Stimulated activated CD8-positive, alpha-beta memory T cell treated with anti-CD3 and anti-CD28 coated beads, Interleukin-2, amount 100 ng/mL, for 48 hours (primary cell): ENCODE data around the gene TAF3.
"Not testable (repeated sequence)": the region's sequence is repeated elsewhere in the genome, so short reads cannot be mapped to it uniquely, and the experiment has no call there.

Experiments
- DNase-seq, 2 donors: peaks; one replicate each; pipeline ENCODE4 v3.0.0-alpha.2; 2020; ENCODE audit warnings: low read depth in 2 of 2

The TAF3 gene

GRCh38 chr10:7818295-7819120 lies at the start of gene TAF3:
TSS of gene TAF3 (plus strand) at chr10:7818505. CDS start at chr10:7818710, 205 bp downstream.
- DNase-seq: peak; percentile 89 to 90

GRCh38 chr10:7773845-7774801 lies 44.2 kb upstream of the TAF3 start:
- DNase-seq: no peak

- DNase-seq: no peak
These were observed 41.5 kb upstream of the TAF3 start for GRCh38 chr10:7776777-7777176.

GRCh38 chr10:7782194-7782593 lies 36.1 kb upstream of the TAF3 start:
- not testable (repeated sequence) for DNase-seq

DNA sequence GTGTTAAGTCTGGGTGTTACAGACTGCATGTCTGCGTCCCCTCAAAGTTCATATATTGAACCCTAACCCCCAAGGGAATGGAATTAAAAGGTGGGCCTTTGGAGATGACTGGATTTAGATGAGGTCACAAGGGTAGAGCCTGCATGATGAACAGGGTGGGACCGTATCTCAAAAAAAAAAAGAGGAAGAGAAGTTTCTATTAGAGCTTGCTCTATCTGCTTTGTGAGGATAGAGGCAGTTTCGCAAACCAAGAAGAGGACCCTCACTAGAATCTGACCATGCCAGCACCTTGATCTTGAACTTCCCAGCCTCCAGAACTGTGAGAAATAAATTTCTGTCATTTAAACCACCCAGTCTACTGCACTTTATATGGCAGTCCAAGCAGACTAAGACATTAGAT lies 31.9 kb upstream of the TAF3 start:
- DNase-seq: no peak

- no peak for DNase-seq
These were observed 31.0 kb upstream of the TAF3 start for GRCh38 chr10:7787150-7787856.

DNA sequence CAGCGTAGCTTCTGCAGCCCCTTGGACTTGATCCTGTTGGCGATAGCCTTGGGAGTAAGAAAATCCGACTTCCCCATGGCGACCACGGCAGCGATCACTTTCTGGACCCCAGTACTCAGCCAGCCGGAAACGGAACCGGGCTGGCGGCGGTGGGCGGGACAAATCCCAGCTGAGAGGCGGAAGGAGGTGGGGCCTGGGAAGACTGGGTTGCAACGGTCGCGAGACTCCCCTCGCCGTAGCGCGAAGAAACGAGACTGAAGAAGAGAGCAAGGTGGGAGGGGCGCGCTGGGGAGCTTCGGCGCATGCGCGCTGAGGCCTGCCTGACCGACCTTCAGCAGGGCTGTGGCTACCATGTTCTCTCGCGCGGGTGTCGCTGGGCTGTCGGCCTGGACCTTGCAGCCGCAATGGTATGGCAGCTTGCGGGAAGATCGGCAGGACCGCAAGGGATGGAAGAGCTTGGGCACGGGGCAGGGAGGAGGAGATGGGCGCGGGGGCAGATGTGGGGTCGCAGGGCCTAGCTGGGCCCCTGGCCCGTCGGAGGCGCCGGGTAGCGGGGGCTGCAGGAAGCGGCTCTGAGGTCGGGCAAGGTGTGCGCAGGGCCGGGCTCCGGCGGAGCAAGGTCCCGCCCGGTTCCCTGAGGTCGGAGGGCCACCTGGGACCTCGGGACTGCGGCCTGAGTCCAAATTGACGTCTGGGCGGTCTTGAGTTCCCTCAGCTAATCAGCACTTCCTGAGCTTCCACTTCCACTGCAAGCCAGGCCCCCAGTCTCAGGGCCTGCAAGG lies 30.3 kb upstream of the TAF3 start, which contains the start of the genes ATP5F1C and KIN:
Gene ATP5F1C, plus strand, starts transcription at position 321 of the 782 bp plus-strand sequence. Its CDS starts 31 bp downstream, at position 352.
Gene KIN, minus strand, starts transcription at position 137 of the 782 bp plus-strand sequence. Its CDS starts 60 bp downstream, at position 77.
- DNase-seq: peak; percentile 95 to 96

DNA sequence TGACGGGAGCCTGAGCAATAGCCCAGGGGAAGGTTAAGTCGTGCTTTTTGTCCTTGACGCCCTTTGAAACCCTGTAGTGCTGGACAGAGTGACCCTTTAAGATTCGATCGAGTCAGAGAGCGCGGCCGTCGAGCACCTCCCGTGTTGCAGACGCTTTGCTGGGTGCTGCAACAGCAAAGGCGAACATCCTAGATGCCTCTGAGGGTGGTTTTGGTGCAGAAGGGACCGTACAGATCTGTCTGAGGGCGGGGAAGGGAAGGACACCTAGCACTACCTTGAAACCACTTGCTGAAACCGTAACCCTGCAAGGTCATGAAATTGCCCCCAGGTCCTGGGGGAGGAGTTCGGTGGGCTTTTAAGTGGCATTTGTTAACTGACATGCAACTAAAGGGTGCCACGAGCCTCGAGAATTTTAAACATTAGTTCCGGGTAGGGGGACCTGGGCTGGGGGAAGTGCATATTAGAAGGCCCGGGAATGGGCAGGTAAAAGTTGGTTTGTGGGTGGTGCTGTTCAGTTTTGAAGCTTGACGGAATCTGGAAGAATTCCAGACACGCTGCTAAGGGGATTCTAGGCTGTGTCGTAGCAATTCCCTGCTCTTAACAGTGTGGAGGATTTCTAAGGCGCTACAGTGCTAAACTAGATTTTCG lies 29.5 kb upstream of the TAF3 start:
- no peak for DNase-seq

DNA sequence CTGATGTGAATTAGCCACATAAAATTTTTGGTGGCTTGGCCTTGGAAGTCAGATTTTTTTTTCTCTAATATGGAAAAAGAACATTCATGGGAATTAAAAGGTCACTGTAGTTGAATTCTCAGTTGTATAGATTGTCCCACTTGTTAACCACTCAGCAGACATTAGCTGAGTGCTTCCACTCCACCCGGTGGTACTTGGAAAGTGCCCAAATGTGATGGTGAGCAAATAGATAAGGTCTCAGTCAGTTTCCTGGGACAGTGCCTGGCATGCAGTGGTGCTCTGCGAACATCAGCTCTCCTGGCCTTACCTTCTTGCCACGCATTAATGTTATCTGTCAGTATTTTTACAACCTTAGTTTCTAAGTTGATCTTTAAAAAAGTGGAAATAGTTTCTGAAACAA lies 28.9 kb upstream of the TAF3 start:
- DNase-seq: no peak

DNA sequence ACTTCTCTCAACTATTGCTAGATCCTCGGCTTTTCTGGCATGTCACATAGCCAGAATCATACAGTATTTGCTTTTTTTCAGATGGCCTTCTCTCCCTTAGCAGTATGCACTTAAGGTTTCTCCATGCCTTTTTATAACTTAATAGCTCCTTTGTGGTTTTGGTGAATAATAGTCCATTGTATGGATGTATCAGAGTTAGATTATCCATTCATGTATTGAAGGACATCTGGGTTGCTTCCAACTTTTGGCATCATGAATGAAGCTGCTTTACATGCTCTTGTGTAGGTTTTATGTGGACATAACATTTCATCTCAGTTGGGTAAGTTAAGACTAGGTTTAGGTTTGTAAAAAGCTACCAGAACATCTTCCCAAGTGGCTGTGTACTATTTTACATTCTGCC lies 25.8 kb upstream of the TAF3 start:
- no peak for DNase-seq

GRCh38 chr10:7794251-7795026 lies 23.9 kb upstream of the TAF3 start:
- DNase-seq: no peak

DNA sequence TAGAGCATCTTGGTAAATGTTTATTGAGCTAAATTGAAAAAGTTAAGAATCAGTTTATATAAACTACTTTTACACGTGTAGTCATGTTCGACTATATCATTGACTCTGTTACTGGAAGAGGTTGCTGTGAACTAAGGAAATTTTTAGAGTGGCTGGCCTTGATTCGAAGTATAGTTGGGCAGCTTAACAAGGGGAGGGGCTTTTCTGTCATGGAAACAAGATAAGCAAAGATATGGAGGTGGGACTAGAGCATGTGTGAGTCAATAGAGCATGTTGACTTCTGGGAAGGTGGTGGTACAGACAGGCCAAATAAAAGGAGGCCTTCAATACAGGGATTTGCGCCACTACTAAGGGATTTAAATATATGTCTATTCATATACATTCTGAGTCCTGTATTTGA lies 22.7 kb upstream of the TAF3 start:
- no peak for DNase-seq

DNA sequence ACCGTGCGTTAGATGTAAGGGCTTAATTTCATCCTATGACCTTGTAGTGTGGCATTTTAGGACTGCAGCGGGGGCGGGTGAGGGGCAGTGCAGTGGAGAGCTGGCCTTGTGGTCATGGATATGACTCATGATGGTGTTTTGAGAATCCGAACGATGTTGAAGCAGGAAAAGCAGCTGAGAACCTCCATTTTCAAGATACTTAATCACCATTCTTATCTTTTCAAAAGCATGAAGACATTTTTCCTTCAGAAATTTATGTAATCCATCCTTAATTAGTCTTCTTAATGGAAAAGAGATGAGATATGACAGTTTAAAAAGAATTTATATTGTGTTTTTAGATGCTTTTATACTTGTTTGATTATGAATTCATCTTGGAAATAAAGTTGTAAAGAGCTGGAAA lies 20.7 kb upstream of the TAF3 start:
- DNase-seq: no peak

- DNase-seq: no peak
These were observed 15.7 kb upstream of the TAF3 start for GRCh38 chr10:7802606-7803005.

GRCh38 chr10:7804216-7804615 lies 14.1 kb upstream of the TAF3 start:
- DNase-seq: no peak

DNA sequence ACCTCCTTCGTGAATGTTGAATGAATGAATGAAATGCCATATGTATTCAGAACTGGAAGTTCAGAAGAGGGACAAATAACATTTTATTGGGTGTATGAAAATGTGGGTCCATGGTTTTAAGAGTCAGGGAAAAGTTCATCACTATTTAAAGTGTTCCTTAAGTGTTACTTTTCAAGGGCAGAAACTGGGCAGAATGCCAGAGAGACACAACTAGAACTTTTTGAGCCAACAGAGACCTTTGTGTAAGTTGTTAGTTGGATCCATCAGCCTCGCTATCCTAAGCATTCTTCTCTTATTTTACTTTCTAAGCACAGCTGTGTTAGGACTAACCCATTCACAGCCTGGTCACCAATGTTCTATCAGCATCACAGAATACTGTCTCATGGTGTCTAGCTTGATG lies 13.6 kb upstream of the TAF3 start:
- DNase-seq: no peak

DNA sequence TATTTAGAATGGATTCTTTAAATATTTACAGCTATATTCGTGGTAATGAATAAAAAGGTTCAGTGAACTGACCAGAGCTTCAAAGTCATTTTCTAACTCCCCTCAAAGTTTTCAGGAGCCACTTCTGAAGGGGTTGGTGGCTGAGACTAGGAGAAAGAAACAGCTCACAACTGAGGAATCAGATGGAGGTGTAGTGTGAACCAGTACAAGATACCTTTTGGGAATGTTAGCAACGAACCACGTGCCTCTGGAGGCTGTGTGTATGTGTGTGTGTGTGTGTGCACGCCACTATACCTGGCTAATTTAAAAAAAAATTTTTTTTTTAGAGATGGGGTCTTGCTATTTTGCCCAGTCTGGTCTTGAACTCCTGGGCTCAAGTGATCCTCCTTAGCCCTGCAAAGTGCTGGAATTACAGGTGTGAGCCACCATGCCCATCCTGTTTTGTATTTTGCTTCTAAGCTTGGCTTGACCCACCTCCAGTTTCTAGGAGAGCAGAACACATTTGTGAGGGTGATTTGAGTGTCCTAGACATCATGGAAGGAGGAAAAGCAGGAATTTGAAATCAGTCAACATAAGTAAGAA lies 9.5 kb upstream of the TAF3 start:
- DNase-seq: no peak

- DNase-seq: no peak
These were observed 7.9 kb upstream of the TAF3 start for GRCh38 chr10:7810443-7810842.

DNA sequence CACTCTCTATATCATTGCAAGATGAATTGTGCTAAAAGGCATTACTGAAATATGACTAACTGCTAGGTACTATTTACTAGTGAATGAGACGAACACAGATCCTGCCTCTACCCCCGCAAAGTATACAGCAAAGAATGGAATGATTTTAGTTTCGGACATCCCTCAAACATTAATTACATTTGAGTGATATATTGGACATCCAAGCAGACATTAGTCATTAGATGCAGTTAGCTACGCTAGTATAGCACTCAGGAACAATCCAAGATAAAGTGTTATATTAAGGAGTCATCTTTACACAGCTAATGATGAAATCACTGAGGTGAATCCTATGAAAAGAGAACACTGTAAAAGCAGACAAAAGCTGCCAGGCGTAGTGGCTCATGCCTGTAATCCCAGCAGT lies 7.3 kb upstream of the TAF3 start:
- DNase-seq: no peak
